Activated CD8-positive, alpha-beta T cell treated with anti-CD3 and anti-CD28 coated beads for 36 hours (primary cell): Measurements from ENCODE around the gene AGL. TPM values are rescaled to one million over a fixed set of nuclear protein-coding genes. Genes with fewer than 3 reads are reported as not detected.
"Not testable (repeated sequence)": the region's sequence is repeated elsewhere in the genome, so short reads cannot be mapped to it uniquely, and the experiment has no call there.

Experiments
- ATAC-seq: fragments of 200-7000 bp; cut with Tn5 transposase; one replicate; pipeline ENCODE4 v1.10.0; 2021; ENCODE audit warnings: mild to moderate bottlenecking, moderate library complexity
- CTCF ChIA-PET: fragments of 350-600 bp; sonication (Branson Sonifier 250); formaldehyde crosslinking; loops from one replicate; lab custom pipeline; 2021; ENCODE audit warnings: antibody characterized with exemption; lab: Charles Lee
- POLR2A ChIA-PET: fragments of 350-600 bp; sonication (Branson Sonifier 250); formaldehyde crosslinking; loops from one replicate; lab custom pipeline; 2021; ENCODE audit warnings: antibody characterized with exemption; lab: Charles Lee
- DNase-seq: peaks from one replicate; pipeline ENCODE4 v3.0.0-alpha.2; 2020
- H3K27ac Mint-ChIP-seq: one replicate; pipeline ENCODE4 v1.8.0; 2021; ENCODE audit warnings: mild to moderate bottlenecking, mixed read lengths
- H3K27me3 Mint-ChIP-seq: one replicate; pipeline ENCODE4 v1.8.0; 2021; ENCODE audit warnings: mixed read lengths
- H3K36me3 Mint-ChIP-seq: one replicate; pipeline ENCODE4 v1.8.0; 2021; ENCODE audit warnings: low read depth, mixed read lengths
- H3K4me1 Mint-ChIP-seq: one replicate; pipeline ENCODE4 v1.8.0; 2021; ENCODE audit warnings: low read depth, mixed read lengths
- H3K4me3 Mint-ChIP-seq: one replicate; pipeline ENCODE4 v1.8.0; 2021; ENCODE audit warnings: mild to moderate bottlenecking, moderate library complexity, mixed read lengths
- H3K9me3 Mint-ChIP-seq: one replicate; pipeline ENCODE4 v1.8.0; 2021; ENCODE audit warnings: mixed read lengths
- CTCF ChIP-seq: fragments of 200-600 bp; IDR thresholded peaks from one replicate; pipeline ENCODE4 v1.8.0; 2022; ENCODE audit warnings: antibody characterized with exemption, mild to moderate bottlenecking
- intact Hi-C: fragments of 100-400 bp; cut with micrococcal nuclease; formaldehyde crosslinking; loops from one replicate; pipeline ENCODE4 v1.10.0; 2022
- total RNA-seq, 2 experiments: library from RNA; stranded (reverse); gene quantifications; one replicate each; pipeline ENCODE4 v1.2.3, GENCODE V29; 2021

Gene AGL
- total RNA-seq, 2 experiments from 2014 or later, result 14.2 to 14.5 TPM

- H3K36me3 Mint-ChIP-seq, result peaks cover 23% of the 10 kb centered on the region
- peak overlapping the region; percentile 15 for H3K4me3 Mint-ChIP-seq
- H3K27ac Mint-ChIP-seq, result no peak overlapping the region
- TF ChIP-seq CTCF, result no peak
- peaks cover 25% of the 10 kb centered on the region for H3K4me1 Mint-ChIP-seq
- no peaks in the 10 kb centered on the region for H3K9me3 Mint-ChIP-seq
- intact Hi-C loops, result no loop called here
- ATAC-seq (no peak), DNase-seq (no peak)
- ChIA-PET POLR2A (interaction anchor here (0.6 to 1.3 kb wide), 2 partner anchors 9 to 1042 kb away, joined by 3 to 4 read pairs; no protein-coding TSS in a partner anchor), CTCF (no interaction called here)
- no peaks in the 10 kb centered on the region for H3K27me3 Mint-ChIP-seq
These were observed 1.8 kb downstream of the AGL start for GRCh38 chr1:99851850-99852454.

GRCh38 chr1:99852648-99853047, 2.5 kb downstream of the AGL start:
- TF ChIP-seq CTCF, result no peak
- Mint-ChIP-seq H3K4me1 (peaks cover 21% of the 10 kb centered on the region), H3K4me3 (no peak overlapping the region), H3K36me3 (peaks cover 23% of the 10 kb centered on the region), H3K9me3 (no peaks in the 10 kb centered on the region), H3K27me3 (no peaks in the 10 kb centered on the region), H3K27ac (no peak overlapping the region)
- no peak for DNase-seq
- intact Hi-C loops, result no loop called here
- ATAC-seq, result no peak
- CTCF ChIA-PET, result no interaction called here
- POLR2A ChIA-PET, result interaction anchor here (0.6 kb wide), 1 partner anchor 1042 kb away, joined by 3 read pairs; no protein-coding TSS in a partner anchor

- H3K4me3 Mint-ChIP-seq, result no peak overlapping the region
- no peaks in the 10 kb centered on the region for H3K9me3 Mint-ChIP-seq
- intact Hi-C loops, result no loop called here
- peak; percentile 37 for ATAC-seq
- peaks cover 13% of the 10 kb centered on the region for H3K4me1 Mint-ChIP-seq
- POLR2A ChIA-PET, result no interaction called here
- peaks cover 25% of the 10 kb centered on the region for H3K36me3 Mint-ChIP-seq
- no peak for TF ChIP-seq CTCF
- CTCF ChIA-PET, result no interaction called here
- H3K27ac Mint-ChIP-seq, result no peak overlapping the region
- no peak for DNase-seq
- H3K27me3 Mint-ChIP-seq, result no peaks in the 10 kb centered on the region
These were observed 5.8 kb downstream of the AGL start for GRCh38 chr1:99855914-99856450.

GRCh38 chr1:99857041-99857440, 6.9 kb downstream of the AGL start:
- H3K36me3 Mint-ChIP-seq, result peaks cover 26% of the 10 kb centered on the region
- H3K27ac Mint-ChIP-seq, H3K4me3 Mint-ChIP-seq, H3K9me3 Mint-ChIP-seq, intact Hi-C loops, H3K4me1 Mint-ChIP-seq, POLR2A ChIA-PET, DNase-seq, ATAC-seq, H3K27me3 Mint-ChIP-seq, CTCF ChIA-PET: not testable (repeated sequence)

GRCh38 chr1:99858286-99858685, 8.1 kb downstream of the AGL start:
- peaks cover 26% of the 10 kb centered on the region for H3K36me3 Mint-ChIP-seq
- intact Hi-C loops, result no loop called here
- CTCF ChIA-PET, result interaction anchor here (1.4 kb wide), 1 partner anchor 8 kb away, joined by 3 read pairs; the partner anchor contains the start of gene AGL
- H3K4me3 Mint-ChIP-seq, result no peak overlapping the region
- ATAC-seq, result no peak
- no peak for DNase-seq
- no peak for TF ChIP-seq CTCF
- H3K27me3 Mint-ChIP-seq, result no peaks in the 10 kb centered on the region
- H3K4me1 Mint-ChIP-seq, result peaks cover under 1% of the 10 kb centered on the region
- no peaks in the 10 kb centered on the region for H3K9me3 Mint-ChIP-seq
- POLR2A ChIA-PET, result no interaction called here
- H3K27ac Mint-ChIP-seq, result no peak overlapping the region
